HepG2 (cell line): ENCODE measurements around the gene TATDN2. TPM values are rescaled to one million over a fixed set of nuclear protein-coding genes. Genes with fewer than 3 reads are reported as not detected.

ENCODE experiments used
- ATRX ChIP-seq: sonication (generic); formaldehyde crosslinking; IDR thresholded peaks from 2 replicates; pipeline ENCODE4 v1.4.0; 2020; ENCODE audit warnings: missing genetic modification reagents, borderline replicate concordance
- CHD2 ChIP-seq: IDR thresholded peaks from 2 replicates; pipeline ENCODE4 v1.6.1; 2011; ENCODE audit warnings: low read depth, low read length, improper control_type of control experiment
- DMAP1 ChIP-seq: IDR thresholded peaks from 2 replicates; pipeline ENCODE4 v1.6.1; 2016
- ETS1 ChIP-seq: sonication (generic); formaldehyde crosslinking; IDR thresholded peaks from 2 replicates; pipeline ENCODE4 v1.4.0; 2020; ENCODE audit warnings: missing genetic modification reagents
- HNF4G ChIP-seq, 2 experiments: sonication (generic) in 1 of 2; formaldehyde crosslinking in 1 of 2; IDR thresholded peaks; 2 replicates each; pipeline versions ENCODE4 v1.4.0 to v1.6.1; 2011 to 2020; ENCODE audit warnings: borderline replicate concordance in 2 of 2, low read depth in 2 of 2, mild to moderate bottlenecking in 2 of 2, low read length in 1 of 2, missing genetic modification reagents in 1 of 2, moderate library complexity in 1 of 2
- MXI1 ChIP-seq: IDR thresholded peaks from 3 replicates; pipeline ENCODE4 v1.6.1; 2012; ENCODE audit warnings: low read depth, low read length, inconsistent platforms, borderline replicate concordance
- PITX1 ChIP-seq: sonication (generic); formaldehyde crosslinking; IDR thresholded peaks from 2 replicates; pipeline ENCODE4 v1.5.1; 2020; ENCODE audit warnings: mild to moderate bottlenecking, missing genetic modification reagents
- ZMYM4 ChIP-seq: sonication (generic); formaldehyde crosslinking; IDR thresholded peaks from 2 replicates; pipeline ENCODE4 v1.8.1; 2023; ENCODE audit warnings: mild to moderate bottlenecking, missing genetic modification reagents
- ZNF335 ChIP-seq: sonication (generic); formaldehyde crosslinking; IDR thresholded peaks from 2 replicates; pipeline ENCODE4 v1.4.0; 2020; ENCODE audit warnings: missing genetic modification reagents
- ZNF432 ChIP-seq: sonication (generic); formaldehyde crosslinking; IDR thresholded peaks from 2 replicates; pipeline ENCODE4 v1.5.0; 2020; ENCODE audit warnings: missing genetic modification reagents, mild to moderate bottlenecking, borderline replicate concordance
- ZNF441 ChIP-seq: sonication (generic); formaldehyde crosslinking; IDR thresholded peaks from 2 replicates; pipeline ENCODE4 v1.7.0; 2021; ENCODE audit warnings: missing genetic modification reagents, borderline replicate concordance
- ZNF468 ChIP-seq: sonication (generic); formaldehyde crosslinking; IDR thresholded peaks from 2 replicates; pipeline ENCODE4 v1.8.0; 2022; ENCODE audit warnings: mild to moderate bottlenecking, moderate library complexity, missing genetic modification reagents
- ZNF574 ChIP-seq: sonication (generic); formaldehyde crosslinking; IDR thresholded peaks from 2 replicates; pipeline ENCODE4 v1.4.0; 2020; ENCODE audit warnings: missing genetic modification reagents
- polyA plus RNA-seq, 8 experiments: library from polyadenylated mRNA; depleted of rRNA in 3 of 8; stranded (reverse) in 7 of 8; unstranded in 1 of 8; fragments of >200 nt; fragmentation: Illumina TruSeq in 4 of 8; extraction: Trizol in 4 of 8; gene quantifications; 2 replicates each; pipeline versions ENCODE4 v1.2.1 to v1.2.3, GENCODE V29; 2011 to 2016; ENCODE audit warnings: low read depth in 4 of 8, missing spikeins in 1 of 8, mixed read lengths in 1 of 8; ENCODE audit not compliant: insufficient read depth in 1 of 8
- total RNA-seq, 5 experiments: library from RNA; depleted of rRNA; stranded (reverse); fragments of >200 nt; fragmentation: Illumina TruSeq; extraction: Trizol; gene quantifications; 2 replicates each; pipeline ENCODE4 v1.2.3, GENCODE V29; 2016; ENCODE audit warnings: low read depth in 1 of 5
- TF ChIP-seq, protein P1 (sequence below): sonication (generic); formaldehyde crosslinking; IDR thresholded peaks from 2 replicates; pipeline ENCODE4 v1.4.0; 2020; ENCODE audit warnings: missing genetic modification reagents, mild to moderate bottlenecking, borderline replicate concordance
- TF ChIP-seq, protein P2 (sequence below): sonication (generic); formaldehyde crosslinking; IDR thresholded peaks from 2 replicates; pipeline ENCODE4 v1.4.0; 2020; ENCODE audit warnings: missing genetic modification reagents
- TF ChIP-seq, protein P3 (sequence below): sonication (generic); formaldehyde crosslinking; IDR thresholded peaks from 2 replicates; pipeline ENCODE4 v1.4.0; 2020; ENCODE audit warnings: mild to moderate bottlenecking, low read depth, missing genetic modification reagents

TATDN2 gene
- total and polyA plus RNA-seq, 2 of the 13 experiments (the other 11 are each of a cell fraction or from before 2014, with no cell fraction given) = 12.1 to 21.9 TPM

DNA sequence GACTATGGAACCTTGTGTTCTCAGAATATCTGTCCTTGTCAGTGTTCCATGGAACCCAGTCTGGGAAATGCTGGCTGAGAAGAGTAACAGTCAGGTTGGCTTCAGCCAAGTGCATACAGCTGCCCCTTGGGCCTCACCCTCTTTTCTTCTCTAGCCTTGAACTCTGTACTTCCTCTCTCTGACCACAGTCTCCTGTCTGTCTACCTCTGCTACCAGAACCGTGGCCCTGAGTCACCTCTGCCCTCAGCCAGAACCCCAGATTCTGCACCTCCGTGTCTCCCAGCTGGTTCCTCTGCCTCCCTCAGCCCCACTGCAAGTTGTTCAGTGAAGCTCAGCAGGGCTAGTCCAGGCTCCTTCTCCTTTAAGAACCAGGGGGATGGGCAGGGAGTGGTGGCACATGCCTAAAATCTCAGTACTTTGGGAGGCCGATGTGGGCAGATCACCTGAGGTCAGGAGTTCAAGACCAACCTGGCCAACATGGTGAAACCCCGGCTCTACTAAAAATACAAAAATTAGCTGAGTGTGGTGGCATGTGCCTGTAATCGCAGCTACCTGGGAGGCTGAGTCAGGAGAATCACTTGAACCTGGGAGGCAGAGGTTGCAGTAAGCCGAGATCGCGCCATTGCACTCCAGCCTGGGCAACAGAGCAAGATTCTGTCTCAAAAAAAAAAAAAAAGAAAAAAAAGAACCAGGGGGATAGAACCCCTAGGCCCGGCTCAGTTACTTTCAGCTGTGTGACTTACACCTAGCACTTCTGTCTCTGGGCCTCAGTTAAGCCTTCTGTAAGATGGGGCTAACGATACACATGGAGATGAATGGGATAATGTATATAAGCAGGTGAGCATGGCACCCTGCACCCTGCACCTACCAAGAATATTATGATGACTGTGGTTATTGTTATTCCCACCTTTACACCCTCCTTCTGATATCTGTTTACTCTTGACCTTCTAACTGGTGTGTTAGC is 24.3 kb upstream of the TATDN2 start (continued):
- peak; percentile 26; the same call in 1 of the 2 replicates for TF ChIP-seq ZNF574 (CRISPR knock-in tag)
- peak; percentile 52; the same call in 1 of the 2 replicates for TF ChIP-seq ZNF441 (CRISPR knock-in tag)
- no peak for TF ChIP-seq MXI1
- TF ChIP-seq, protein P1, sequence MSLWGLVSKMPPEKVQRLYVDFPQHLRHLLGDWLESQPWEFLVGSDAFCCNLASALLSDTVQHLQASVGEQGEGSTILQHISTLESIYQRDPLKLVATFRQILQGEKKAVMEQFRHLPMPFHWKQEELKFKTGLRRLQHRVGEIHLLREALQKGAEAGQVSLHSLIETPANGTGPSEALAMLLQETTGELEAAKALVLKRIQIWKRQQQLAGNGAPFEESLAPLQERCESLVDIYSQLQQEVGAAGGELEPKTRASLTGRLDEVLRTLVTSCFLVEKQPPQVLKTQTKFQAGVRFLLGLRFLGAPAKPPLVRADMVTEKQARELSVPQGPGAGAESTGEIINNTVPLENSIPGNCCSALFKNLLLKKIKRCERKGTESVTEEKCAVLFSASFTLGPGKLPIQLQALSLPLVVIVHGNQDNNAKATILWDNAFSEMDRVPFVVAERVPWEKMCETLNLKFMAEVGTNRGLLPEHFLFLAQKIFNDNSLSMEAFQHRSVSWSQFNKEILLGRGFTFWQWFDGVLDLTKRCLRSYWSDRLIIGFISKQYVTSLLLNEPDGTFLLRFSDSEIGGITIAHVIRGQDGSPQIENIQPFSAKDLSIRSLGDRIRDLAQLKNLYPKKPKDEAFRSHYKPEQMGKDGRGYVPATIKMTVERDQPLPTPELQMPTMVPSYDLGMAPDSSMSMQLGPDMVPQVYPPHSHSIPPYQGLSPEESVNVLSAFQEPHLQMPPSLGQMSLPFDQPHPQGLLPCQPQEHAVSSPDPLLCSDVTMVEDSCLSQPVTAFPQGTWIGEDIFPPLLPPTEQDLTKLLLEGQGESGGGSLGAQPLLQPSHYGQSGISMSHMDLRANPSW (CRISPR knock-in tag) = no peak
- no peak for TF ChIP-seq ZNF335 (CRISPR knock-in tag)
- TF ChIP-seq PITX1 (CRISPR knock-in tag) = no peak
- no peak for TF ChIP-seq ETS1 (CRISPR knock-in tag)
- no peak for TF ChIP-seq DMAP1 (CRISPR knock-in tag)
- TF ChIP-seq ATRX (CRISPR knock-in tag) = no peak
- TF ChIP-seq ZNF432 (CRISPR knock-in tag) = no peak
- TF ChIP-seq, protein P2, sequence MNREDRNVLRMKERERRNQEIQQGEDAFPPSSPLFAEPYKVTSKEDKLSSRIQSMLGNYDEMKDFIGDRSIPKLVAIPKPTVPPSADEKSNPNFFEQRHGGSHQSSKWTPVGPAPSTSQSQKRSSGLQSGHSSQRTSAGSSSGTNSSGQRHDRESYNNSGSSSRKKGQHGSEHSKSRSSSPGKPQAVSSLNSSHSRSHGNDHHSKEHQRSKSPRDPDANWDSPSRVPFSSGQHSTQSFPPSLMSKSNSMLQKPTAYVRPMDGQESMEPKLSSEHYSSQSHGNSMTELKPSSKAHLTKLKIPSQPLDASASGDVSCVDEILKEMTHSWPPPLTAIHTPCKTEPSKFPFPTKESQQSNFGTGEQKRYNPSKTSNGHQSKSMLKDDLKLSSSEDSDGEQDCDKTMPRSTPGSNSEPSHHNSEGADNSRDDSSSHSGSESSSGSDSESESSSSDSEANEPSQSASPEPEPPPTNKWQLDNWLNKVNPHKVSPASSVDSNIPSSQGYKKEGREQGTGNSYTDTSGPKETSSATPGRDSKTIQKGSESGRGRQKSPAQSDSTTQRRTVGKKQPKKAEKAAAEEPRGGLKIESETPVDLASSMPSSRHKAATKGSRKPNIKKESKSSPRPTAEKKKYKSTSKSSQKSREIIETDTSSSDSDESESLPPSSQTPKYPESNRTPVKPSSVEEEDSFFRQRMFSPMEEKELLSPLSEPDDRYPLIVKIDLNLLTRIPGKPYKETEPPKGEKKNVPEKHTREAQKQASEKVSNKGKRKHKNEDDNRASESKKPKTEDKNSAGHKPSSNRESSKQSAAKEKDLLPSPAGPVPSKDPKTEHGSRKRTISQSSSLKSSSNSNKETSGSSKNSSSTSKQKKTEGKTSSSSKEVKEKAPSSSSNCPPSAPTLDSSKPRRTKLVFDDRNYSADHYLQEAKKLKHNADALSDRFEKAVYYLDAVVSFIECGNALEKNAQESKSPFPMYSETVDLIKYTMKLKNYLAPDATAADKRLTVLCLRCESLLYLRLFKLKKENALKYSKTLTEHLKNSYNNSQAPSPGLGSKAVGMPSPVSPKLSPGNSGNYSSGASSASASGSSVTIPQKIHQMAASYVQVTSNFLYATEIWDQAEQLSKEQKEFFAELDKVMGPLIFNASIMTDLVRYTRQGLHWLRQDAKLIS (CRISPR knock-in tag) = no peak
- no peak for TF ChIP-seq ZNF468 (CRISPR knock-in tag)
- no peak for TF ChIP-seq CHD2
- 0 out of 2 replicates have a peak, but pooled peaks have one; percentile 27 for TF ChIP-seq ZMYM4
- TF ChIP-seq, protein P3, sequence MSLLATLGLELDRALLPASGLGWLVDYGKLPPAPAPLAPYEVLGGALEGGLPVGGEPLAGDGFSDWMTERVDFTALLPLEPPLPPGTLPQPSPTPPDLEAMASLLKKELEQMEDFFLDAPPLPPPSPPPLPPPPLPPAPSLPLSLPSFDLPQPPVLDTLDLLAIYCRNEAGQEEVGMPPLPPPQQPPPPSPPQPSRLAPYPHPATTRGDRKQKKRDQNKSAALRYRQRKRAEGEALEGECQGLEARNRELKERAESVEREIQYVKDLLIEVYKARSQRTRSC (CRISPR knock-in tag) = no peak
- TF ChIP-seq HNF4G (IDR thresholded peaks at IDR 0.05; ENCODE audit: borderline replicate concordance, low read depth, low read length) = peak; percentile 77
- peak; percentile 64; the same call in 1 of the 2 replicates for TF ChIP-seq HNF4G (CRISPR knock-in tag; IDR thresholded peaks at IDR 0.05; ENCODE audit: borderline replicate concordance, low read depth)
